Liver (tissue), 9 donors: ENCODE measurements around the gene TXNDC11. TPM values are rescaled to one million over a fixed set of nuclear protein-coding genes. Genes with fewer than 3 reads are reported as not detected.
A peak's percentile ranks its signal among the peaks of the same experiment; 100 is the strongest.

Experiments used
- DNase-seq: peaks from one replicate; pipeline ENCODE4 v3.0.0-alpha.2; 2017; ENCODE audit warnings: low spot score
- H3K27ac ChIP-seq, 2 donors: one replicate each; pipeline ENCODE4 v1.7.0; 2013; ENCODE audit warnings: inconsistent platforms in 2 of 2, low read length in 2 of 2, control low read depth in 1 of 2, low read depth in 1 of 2, mild to moderate bottlenecking in 1 of 2
- H3K27me3 ChIP-seq, 4 donors: one replicate each; pipeline versions ENCODE4 v1.6.1 to v1.7.0; 2013; ENCODE audit warnings: low read length in 3 of 4, inconsistent platforms in 1 of 4, mild to moderate bottlenecking in 1 of 4, moderate library complexity in 1 of 4; ENCODE audit not compliant: control insufficient read depth in 4 of 4, insufficient read depth in 4 of 4
- H3K36me3 ChIP-seq, 4 donors: one replicate each; pipeline versions ENCODE4 v1.6.1 to v1.7.0; 2013; ENCODE audit warnings: low read length in 3 of 4, mild to moderate bottlenecking in 3 of 4, low read depth in 1 of 4, moderate library complexity in 1 of 4; ENCODE audit not compliant: control insufficient read depth in 4 of 4, insufficient read depth in 3 of 4
- H3K4me1 ChIP-seq, 4 donors: one replicate each; pipeline versions ENCODE4 v1.6.1 to v1.7.0; 2013; ENCODE audit warnings: low read length in 3 of 4, mild to moderate bottlenecking in 3 of 4, moderate library complexity in 1 of 4; ENCODE audit not compliant: control insufficient read depth in 4 of 4, insufficient read depth in 4 of 4
- H3K4me3 ChIP-seq, 3 donors: one replicate each; pipeline versions ENCODE4 v1.6.1 to v1.7.0; 2013; ENCODE audit warnings: low read length in 3 of 3, control low read depth in 1 of 3, low read depth in 1 of 3, mild to moderate bottlenecking in 1 of 3
- H3K9ac ChIP-seq, 2 donors: one replicate each; pipeline ENCODE4 v1.7.0; 2013; ENCODE audit warnings: low read length in 2 of 2, mild to moderate bottlenecking in 2 of 2, moderate library complexity in 2 of 2, control low read depth in 1 of 2, low read depth in 1 of 2
- H3K9me3 ChIP-seq, 4 donors: one replicate each; pipeline versions ENCODE4 v1.6.1 to v1.7.0; 2013; ENCODE audit warnings: low read length in 3 of 4; ENCODE audit not compliant: control insufficient read depth in 4 of 4
- EGR1 ChIP-seq, 2 donors: IDR thresholded peaks; 2 replicates each; pipeline ENCODE4 v1.6.1; 2016 to 2018; ENCODE audit warnings: antibody characterized with exemption in 2 of 2, low read depth in 2 of 2
- FOXA1 ChIP-seq: IDR thresholded peaks from 2 replicates; pipeline ENCODE4 v1.6.1; 2016; ENCODE audit warnings: antibody characterized with exemption
- FOXA2 ChIP-seq: IDR thresholded peaks from 2 replicates; pipeline ENCODE4 v1.6.1; 2016; ENCODE audit warnings: antibody characterized with exemption
- GABPA ChIP-seq, 2 donors: IDR thresholded peaks in 1 of 2; conservative IDR thresholded peaks in 1 of 2; 2 replicates each; pipeline ENCODE4 v1.6.1; 2016; ENCODE audit warnings: antibody characterized with exemption in 2 of 2, mild to moderate bottlenecking in 1 of 2, moderate library complexity in 1 of 2
- HNF4A ChIP-seq, 2 donors: conservative IDR thresholded peaks; 2 replicates each; pipeline ENCODE4 v1.6.1; 2016; ENCODE audit warnings: antibody characterized with exemption in 2 of 2, mild to moderate bottlenecking in 2 of 2
- HNF4G ChIP-seq: IDR thresholded peaks from 2 replicates; pipeline ENCODE4 v1.6.1; 2016; ENCODE audit warnings: antibody characterized with exemption
- JUND ChIP-seq, 2 donors: IDR thresholded peaks; 2 replicates each; pipeline ENCODE4 v1.6.1; 2016; ENCODE audit warnings: antibody characterized with exemption in 2 of 2
- MAX ChIP-seq: IDR thresholded peaks from 2 replicates; pipeline ENCODE4 v1.6.1; 2016; ENCODE audit warnings: antibody characterized with exemption
- NR2F2 ChIP-seq: IDR thresholded peaks from 2 replicates; pipeline ENCODE4 v1.6.1; 2016; ENCODE audit warnings: antibody characterized with exemption
- RAD21 ChIP-seq, 2 donors: IDR thresholded peaks; 2 replicates each; pipeline ENCODE4 v1.6.1; 2016; ENCODE audit warnings: antibody characterized with exemption in 2 of 2, mild to moderate bottlenecking in 2 of 2
- REST ChIP-seq: IDR thresholded peaks from 2 replicates; pipeline ENCODE4 v1.6.1; 2016; ENCODE audit warnings: antibody characterized with exemption, mild to moderate bottlenecking
- RXRA ChIP-seq, 2 donors: IDR thresholded peaks; 2 replicates each; pipeline ENCODE4 v1.6.1; 2017 to 2018; ENCODE audit warnings: antibody characterized with exemption in 2 of 2, mild to moderate bottlenecking in 1 of 2
- SP1 ChIP-seq: IDR thresholded peaks from 2 replicates; pipeline ENCODE4 v1.6.1; 2018; ENCODE audit warnings: antibody characterized with exemption, mild to moderate bottlenecking
- TAF1 ChIP-seq: conservative IDR thresholded peaks from 2 replicates; pipeline ENCODE4 v1.6.1; 2016; ENCODE audit warnings: antibody characterized with exemption, mild to moderate bottlenecking
- YY1 ChIP-seq: IDR thresholded peaks from 2 replicates; pipeline ENCODE4 v1.6.1; 2016; ENCODE audit warnings: antibody characterized with exemption, mild to moderate bottlenecking
- WGBS: extraction: QIAGEN DNeasy Blood & Tissue Kit; methylation state at CpG from one replicate; pipeline ENCODE4 v1.1.7; 2013; 5-methylcytosine and 5-hydroxymethylcytosine counted together
- polyA plus RNA-seq, 2 donors: library from polyadenylated mRNA; stranded (reverse) in 1 of 2; unstranded in 1 of 2; fragments of 200-250 nt in 1 of 2; fragments of >200 nt in 1 of 2; fragmentation: Nextera tagmentation in 1 of 2; extraction: Ambion mirVana in 1 of 2; gene quantifications; one replicate each; pipeline versions ENCODE4 v1.2.1 to v1.2.3, GENCODE V29; 2013 to 2015
- total RNA-seq, 2 donors: library from RNA; depleted of rRNA; stranded (reverse); fragments of >200 nt; gene quantifications; one replicate each; pipeline ENCODE4 v1.2.3, GENCODE V29; 2014
- TF ChIP-seq, protein P1 (sequence below): IDR thresholded peaks from 2 replicates; pipeline ENCODE4 v1.6.1; 2016; ENCODE audit warnings: antibody characterized with exemption
- TF ChIP-seq, protein P2 (sequence below): IDR thresholded peaks from 2 replicates; pipeline ENCODE4 v1.6.1; 2016; ENCODE audit warnings: antibody characterized with exemption
- TF ChIP-seq, protein P3 (sequence below): fragments of 150-350 bp; IDR thresholded peaks from 2 replicates; pipeline ENCODE4 v1.5.1; 2017; ENCODE audit warnings: improper control_type of control experiment, low read depth, low read length; ENCODE audit not compliant: missing input control
- donor health status: healthy.
- donor health status: healthy.
- donor health status: healthy.
- donor health status: healthy.
- donor health status: healthy.

TXNDC11 gene
- total and polyA plus RNA-seq, 4 donors, result 26.4 to 63.5 (median 48.5) TPM

DNA sequence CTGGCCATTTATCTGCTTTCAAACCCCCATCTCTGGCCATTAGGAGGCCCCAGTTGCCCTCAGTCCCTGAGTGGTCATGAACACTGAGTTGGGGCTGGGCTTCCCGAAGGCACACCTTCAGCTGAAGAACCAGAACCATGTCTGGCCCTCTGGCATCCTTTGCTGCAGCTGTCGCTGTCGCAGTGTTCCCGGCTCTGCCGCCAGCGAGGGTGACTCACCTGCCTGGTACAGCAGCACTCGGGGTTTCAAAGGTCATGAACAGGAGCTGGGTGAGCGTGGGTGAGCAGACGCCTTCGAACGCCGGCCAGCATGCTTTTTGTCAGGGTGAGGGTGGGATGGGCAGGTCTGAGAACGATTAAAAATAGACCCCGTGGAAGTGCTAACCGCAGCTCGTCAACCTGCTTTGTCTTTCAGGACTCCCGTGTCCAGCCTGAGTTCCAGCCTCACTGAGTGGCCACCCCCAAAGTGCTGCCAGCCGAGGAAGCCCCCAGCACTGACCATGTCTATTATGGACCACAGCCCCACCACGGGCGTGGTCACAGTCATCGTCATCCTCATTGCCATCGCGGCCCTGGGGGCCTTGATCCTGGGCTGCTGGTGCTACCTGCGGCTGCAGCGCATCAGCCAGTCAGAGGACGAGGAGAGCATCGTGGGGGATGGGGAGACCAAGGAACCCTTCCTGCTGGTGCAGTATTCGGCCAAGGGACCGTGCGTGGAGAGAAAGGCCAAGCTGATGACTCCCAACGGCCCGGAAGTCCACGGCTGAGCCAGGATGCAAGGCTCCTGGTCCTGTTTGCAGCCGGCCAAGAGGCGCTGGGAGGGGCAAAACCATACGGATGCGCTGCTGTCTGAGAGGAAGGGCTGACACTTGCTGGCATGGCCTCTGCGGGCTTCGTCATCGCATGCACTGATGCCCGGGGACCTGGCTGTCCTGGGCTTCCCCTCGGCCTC is 66.8 kb downstream of the TXNDC11 start:
- H3K27ac ChIP-seq, result peak overlapping the region; percentile 60 to 69
- H3K9me3 ChIP-seq, result no peaks in the 10 kb centered on the region
- no peak overlapping the region for H3K4me3 ChIP-seq
- no peaks in the 10 kb centered on the region for H3K27me3 ChIP-seq
- no peak overlapping the region for H3K9ac ChIP-seq
- DNase-seq, result no peak
- peaks cover 2 to 58% (median 23%) of the 10 kb centered on the region in 4 donors for H3K4me1 ChIP-seq
- peaks cover 0 to 27% (median 16%) of the 10 kb centered on the region in 4 donors for H3K36me3 ChIP-seq
- TF ChIP-seq HNF4G (peak; percentile 49), HNF4A (conservative IDR thresholded peaks at IDR 0.05) (peak; percentile 73 to 82), FOXA1 (no peak), TAF1 (no peak), JUND (IDR thresholded peaks at IDR 0.05) (peak; percentile 97 to 100), RXRA (IDR thresholded peaks at IDR 0.05) (peak; percentile 74 to 79), GABPA (IDR thresholded peaks at IDR 0.05 in 1 of 2, conservative IDR thresholded peaks at IDR 0.05 in 1 of 2) (no peak), FOXA2 (no peak), MAX (peak; percentile 70), SP1 (peak; percentile 49), EGR1 (IDR thresholded peaks at IDR 0.05; ENCODE audit: low read depth in 2 of 2) (peak; percentile 52 to 78), YY1 (peak; percentile 61), REST (peak; percentile 13), NR2F2 (peak; percentile 30), RAD21 (IDR thresholded peaks at IDR 0.05) (peak in 1 of 2 donors; percentile 46)
- TF ChIP-seq, protein P1, sequence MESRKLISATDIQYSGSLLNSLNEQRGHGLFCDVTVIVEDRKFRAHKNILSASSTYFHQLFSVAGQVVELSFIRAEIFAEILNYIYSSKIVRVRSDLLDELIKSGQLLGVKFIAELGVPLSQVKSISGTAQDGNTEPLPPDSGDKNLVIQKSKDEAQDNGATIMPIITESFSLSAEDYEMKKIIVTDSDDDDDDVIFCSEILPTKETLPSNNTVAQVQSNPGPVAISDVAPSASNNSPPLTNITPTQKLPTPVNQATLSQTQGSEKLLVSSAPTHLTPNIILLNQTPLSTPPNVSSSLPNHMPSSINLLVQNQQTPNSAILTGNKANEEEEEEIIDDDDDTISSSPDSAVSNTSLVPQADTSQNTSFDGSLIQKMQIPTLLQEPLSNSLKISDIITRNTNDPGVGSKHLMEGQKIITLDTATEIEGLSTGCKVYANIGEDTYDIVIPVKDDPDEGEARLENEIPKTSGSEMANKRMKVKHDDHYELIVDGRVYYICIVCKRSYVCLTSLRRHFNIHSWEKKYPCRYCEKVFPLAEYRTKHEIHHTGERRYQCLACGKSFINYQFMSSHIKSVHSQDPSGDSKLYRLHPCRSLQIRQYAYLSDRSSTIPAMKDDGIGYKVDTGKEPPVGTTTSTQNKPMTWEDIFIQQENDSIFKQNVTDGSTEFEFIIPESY, result no peak
- TF ChIP-seq, protein P2, sequence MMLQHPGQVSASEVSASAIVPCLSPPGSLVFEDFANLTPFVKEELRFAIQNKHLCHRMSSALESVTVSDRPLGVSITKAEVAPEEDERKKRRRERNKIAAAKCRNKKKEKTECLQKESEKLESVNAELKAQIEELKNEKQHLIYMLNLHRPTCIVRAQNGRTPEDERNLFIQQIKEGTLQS, result peak; percentile 96
- TF ChIP-seq, protein P3, sequence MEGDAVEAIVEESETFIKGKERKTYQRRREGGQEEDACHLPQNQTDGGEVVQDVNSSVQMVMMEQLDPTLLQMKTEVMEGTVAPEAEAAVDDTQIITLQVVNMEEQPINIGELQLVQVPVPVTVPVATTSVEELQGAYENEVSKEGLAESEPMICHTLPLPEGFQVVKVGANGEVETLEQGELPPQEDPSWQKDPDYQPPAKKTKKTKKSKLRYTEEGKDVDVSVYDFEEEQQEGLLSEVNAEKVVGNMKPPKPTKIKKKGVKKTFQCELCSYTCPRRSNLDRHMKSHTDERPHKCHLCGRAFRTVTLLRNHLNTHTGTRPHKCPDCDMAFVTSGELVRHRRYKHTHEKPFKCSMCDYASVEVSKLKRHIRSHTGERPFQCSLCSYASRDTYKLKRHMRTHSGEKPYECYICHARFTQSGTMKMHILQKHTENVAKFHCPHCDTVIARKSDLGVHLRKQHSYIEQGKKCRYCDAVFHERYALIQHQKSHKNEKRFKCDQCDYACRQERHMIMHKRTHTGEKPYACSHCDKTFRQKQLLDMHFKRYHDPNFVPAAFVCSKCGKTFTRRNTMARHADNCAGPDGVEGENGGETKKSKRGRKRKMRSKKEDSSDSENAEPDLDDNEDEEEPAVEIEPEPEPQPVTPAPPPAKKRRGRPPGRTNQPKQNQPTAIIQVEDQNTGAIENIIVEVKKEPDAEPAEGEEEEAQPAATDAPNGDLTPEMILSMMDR, result no peak
- WGBS, result 70% methylated on average over 42 of the region's 42 CpGs
